CD4-positive, alpha-beta T cell (primary cell): ENCODE measurements around the gene CEP135. TPM values are rescaled to one million over a fixed set of nuclear protein-coding genes. Genes with fewer than 3 reads are reported as not detected.

Experiments
- ATAC-seq: fragments of 200-7000 bp; cut with Tn5 transposase; one replicate; pipeline ENCODE4 v1.10.0; 2022; ENCODE audit warnings: mild to moderate bottlenecking; ENCODE audit not compliant: poor library complexity
- CTCF ChIA-PET: fragments of 350-600 bp; sonication (Branson Sonifier 250); formaldehyde crosslinking; loops from one replicate; lab custom pipeline; 2021; ENCODE audit warnings: antibody characterized with exemption, inconsistent platforms; lab: Charles Lee
- POLR2A ChIA-PET: fragments of 350-600 bp; sonication (Branson Sonifier 250); formaldehyde crosslinking; loops from one replicate; lab custom pipeline; 2021; ENCODE audit warnings: antibody characterized with exemption, inconsistent platforms; lab: Charles Lee
- DNase-seq, 14 experiments: peaks; one replicate each; pipeline ENCODE4 v3.0.0-alpha.2; 2013 to 2020; ENCODE audit warnings: mixed read lengths in 2 of 14
- H3K27ac ChIP-seq, 2 donors: one replicate each; pipeline versions ENCODE4 v1.5.1 to v1.7.0; 2013; ENCODE audit warnings: low read length in 2 of 2, low read depth in 1 of 2, mild to moderate bottlenecking in 1 of 2
- H3K27me3 ChIP-seq, 2 experiments: 1 replicate in 1 of 2; 2 replicates in 1 of 2; pipeline versions ENCODE4 v1.6.1 to v1.7.0; 2013; ENCODE audit warnings: low read length in 2 of 2, control low read depth in 1 of 2, mild to moderate bottlenecking in 1 of 2, moderate library complexity in 1 of 2; ENCODE audit not compliant: insufficient read depth in 2 of 2, control insufficient read depth in 1 of 2
- H3K36me3 ChIP-seq: one replicate; pipeline ENCODE4 v1.6.1; 2013; ENCODE audit warnings: low read length, control low read depth; ENCODE audit not compliant: insufficient read depth
- H3K4me1 ChIP-seq: one replicate; pipeline ENCODE4 v1.6.1; 2013; ENCODE audit warnings: low read length, control low read depth; ENCODE audit not compliant: insufficient read depth
- H3K4me3 ChIP-seq: one replicate; pipeline ENCODE4 v1.5.1; 2013; ENCODE audit warnings: mild to moderate bottlenecking, low read length, moderate library complexity
- H3K9me3 ChIP-seq, 2 experiments: 1 replicate in 1 of 2; 2 replicates in 1 of 2; pipeline versions ENCODE4 v1.6.1 to v1.7.0; 2013; ENCODE audit warnings: low read length in 2 of 2, mild to moderate bottlenecking in 2 of 2, control low read depth in 1 of 2, moderate library complexity in 1 of 2; ENCODE audit not compliant: control insufficient read depth in 1 of 2, insufficient read depth in 1 of 2
- H3K27ac Mint-ChIP-seq: one replicate; pipeline ENCODE4 v1.8.0; 2020; ENCODE audit warnings: mixed read lengths
- H3K27me3 Mint-ChIP-seq: one replicate; pipeline ENCODE4 v1.8.0; 2021; ENCODE audit warnings: mixed read lengths
- H3K36me3 Mint-ChIP-seq: one replicate; pipeline ENCODE4 v1.8.0; 2021; ENCODE audit warnings: low read depth, mixed read lengths
- H3K4me1 Mint-ChIP-seq: one replicate; pipeline ENCODE4 v1.8.0; 2021; ENCODE audit warnings: low read depth, mixed read lengths
- H3K4me3 Mint-ChIP-seq: one replicate; pipeline ENCODE4 v1.8.0; 2020; ENCODE audit warnings: mild to moderate bottlenecking, mixed read lengths
- H3K9me3 Mint-ChIP-seq: one replicate; pipeline ENCODE4 v1.8.0; 2020; ENCODE audit warnings: mixed read lengths
- intact Hi-C, 2 experiments: fragments of 100-400 bp; cut with DNase I in 1 of 2; cut with micrococcal nuclease in 1 of 2; formaldehyde crosslinking; loops; one replicate each; pipeline versions ENCODE4 v1.15.1 to v1.9.0; 2023 to 2025; cut with DNase I, micrococcal nuclease
- total RNA-seq, 174 experiments: library from RNA in 2 of 174; stranded (reverse) in 2 of 174; gene quantifications; one replicate each; pipeline ENCODE4 v1.2.3 and lab custom pipeline; 2021 to 2026
- TF ChIP-seq, protein P1 (sequence below): fragments of 200-600 bp; IDR thresholded peaks from one replicate; pipeline ENCODE4 v1.8.0; 2022; ENCODE audit warnings: antibody characterized with exemption, mild to moderate bottlenecking

The CEP135 gene
- total RNA-seq, 2 experiments from 2014 or later = 19.6 to 21.0 TPM

DNA sequence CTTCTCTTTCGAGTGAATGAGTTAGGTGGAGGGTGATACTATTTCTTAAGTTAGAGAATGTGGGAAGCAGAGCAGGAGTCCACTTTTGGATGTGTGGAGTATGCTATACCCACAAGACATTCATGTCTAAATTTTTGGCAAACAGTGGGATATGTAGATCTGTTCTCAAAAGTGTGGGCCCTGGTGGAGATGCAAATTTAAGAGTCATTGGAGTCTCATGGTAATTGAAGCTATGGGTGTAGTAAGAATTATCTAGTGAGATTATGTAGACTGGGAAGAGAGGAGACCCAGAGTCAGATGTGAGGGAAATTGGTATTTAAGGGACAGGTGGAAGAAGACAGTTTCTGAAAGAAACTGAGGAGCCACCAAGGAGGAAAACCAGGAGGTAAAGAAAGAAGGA is 7.0 kb downstream of the CEP135 start:
- TF ChIP-seq, protein P1, sequence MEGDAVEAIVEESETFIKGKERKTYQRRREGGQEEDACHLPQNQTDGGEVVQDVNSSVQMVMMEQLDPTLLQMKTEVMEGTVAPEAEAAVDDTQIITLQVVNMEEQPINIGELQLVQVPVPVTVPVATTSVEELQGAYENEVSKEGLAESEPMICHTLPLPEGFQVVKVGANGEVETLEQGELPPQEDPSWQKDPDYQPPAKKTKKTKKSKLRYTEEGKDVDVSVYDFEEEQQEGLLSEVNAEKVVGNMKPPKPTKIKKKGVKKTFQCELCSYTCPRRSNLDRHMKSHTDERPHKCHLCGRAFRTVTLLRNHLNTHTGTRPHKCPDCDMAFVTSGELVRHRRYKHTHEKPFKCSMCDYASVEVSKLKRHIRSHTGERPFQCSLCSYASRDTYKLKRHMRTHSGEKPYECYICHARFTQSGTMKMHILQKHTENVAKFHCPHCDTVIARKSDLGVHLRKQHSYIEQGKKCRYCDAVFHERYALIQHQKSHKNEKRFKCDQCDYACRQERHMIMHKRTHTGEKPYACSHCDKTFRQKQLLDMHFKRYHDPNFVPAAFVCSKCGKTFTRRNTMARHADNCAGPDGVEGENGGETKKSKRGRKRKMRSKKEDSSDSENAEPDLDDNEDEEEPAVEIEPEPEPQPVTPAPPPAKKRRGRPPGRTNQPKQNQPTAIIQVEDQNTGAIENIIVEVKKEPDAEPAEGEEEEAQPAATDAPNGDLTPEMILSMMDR = no peak
- CTCF ChIA-PET = interaction anchor here (1.0 kb wide), 1 partner anchor 9 kb away, joined by 3 read pairs; no protein-coding TSS in a partner anchor
- H3K27ac ChIP-seq = no peak overlapping the region
- no peak for DNase-seq
- intact Hi-C loops = loop anchor here in 1 of 2 experiments (10.0 kb wide), 1 partner anchor 1891 kb away; the partner anchor contains the start of gene CHIC2
- no peaks in the 10 kb centered on the region for H3K9me3 Mint-ChIP-seq
- peaks cover 69% of the 10 kb centered on the region for H3K36me3 ChIP-seq
- no peaks in the 10 kb centered on the region for H3K4me1 ChIP-seq
- no peak overlapping the region for H3K4me3 ChIP-seq
- no peak overlapping the region for H3K27ac Mint-ChIP-seq
- peaks cover 77% of the 10 kb centered on the region for H3K36me3 Mint-ChIP-seq
- no peak overlapping the region for H3K4me3 Mint-ChIP-seq
- POLR2A ChIA-PET = interaction anchor here (0.7 kb wide), 1 partner anchor 21 kb away, joined by 4 read pairs; no protein-coding TSS in a partner anchor
- H3K9me3 ChIP-seq = no peaks in the 10 kb centered on the region
- H3K4me1 Mint-ChIP-seq = peaks cover 17% of the 10 kb centered on the region
- H3K27me3 ChIP-seq = no peaks in the 10 kb centered on the region
- H3K27me3 Mint-ChIP-seq = no peaks in the 10 kb centered on the region
- no peak for ATAC-seq

DNA sequence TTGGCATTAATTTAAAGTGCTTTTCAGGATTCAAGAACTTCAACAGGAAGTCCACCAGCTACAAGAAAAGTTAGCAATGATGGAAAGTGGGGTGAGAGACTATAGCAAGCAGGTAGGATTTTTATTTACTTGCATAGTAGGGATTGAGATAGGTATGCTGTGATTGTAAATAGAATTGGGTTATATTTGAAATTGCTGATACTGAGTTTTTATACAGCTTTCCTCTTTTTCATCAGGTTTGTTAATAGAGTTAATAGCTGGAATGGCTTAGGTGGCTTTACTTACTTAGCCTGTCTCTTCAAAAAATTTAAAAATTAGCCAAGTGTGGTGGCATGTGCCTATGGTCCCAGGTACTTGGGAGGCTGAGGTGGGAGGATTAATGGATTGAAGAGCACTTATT is 10.9 kb downstream of the CEP135 start:
- Mint-ChIP-seq H3K36me3 (peaks cover 90% of the 10 kb centered on the region), H3K27ac (peak overlapping the region; percentile 18)
- POLR2A ChIA-PET = interaction anchor here (1.2 to 1.5 kb wide), 2 partner anchors 10 to 12 kb away, joined by 4 to 5 read pairs; partner anchors contain the start of gene CEP135

DNA sequence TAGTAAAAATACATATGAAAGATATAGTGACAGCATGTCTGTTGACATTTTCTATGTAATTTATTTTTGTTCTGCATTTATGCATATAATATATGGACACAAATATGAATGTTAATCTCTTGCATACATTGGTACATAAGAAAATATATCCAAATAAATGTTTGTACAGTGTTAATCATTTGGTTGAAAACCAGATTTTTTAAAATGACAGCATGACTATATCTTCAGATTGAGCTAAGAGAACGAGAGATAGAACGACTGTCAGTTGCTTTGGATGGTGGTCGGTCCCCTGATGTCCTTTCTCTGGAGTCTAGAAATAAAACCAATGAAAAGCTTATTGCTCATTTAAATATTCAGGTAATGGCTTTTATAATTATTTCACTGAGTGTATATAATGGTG is 15.3 kb downstream of the CEP135 start:
- Histone ChIP-seq H3K36me3 (peaks cover 43% of the 10 kb centered on the region), H3K4me1 (no peaks in the 10 kb centered on the region), H3K27ac (no peak overlapping the region), H3K4me3 (no peak overlapping the region), H3K9me3 (no peaks in the 10 kb centered on the region), H3K27me3 (no peaks in the 10 kb centered on the region)
- CTCF ChIA-PET = interaction anchor here (1.0 to 2.4 kb wide), 3 partner anchors 8 to 17 kb away, joined by 3 to 9 read pairs (median 3); partner anchors contain the start of gene CEP135
- Mint-ChIP-seq H3K36me3 (peaks cover 74% of the 10 kb centered on the region), H3K27me3 (no peaks in the 10 kb centered on the region), H3K4me3 (no peak overlapping the region), H3K9me3 (no peaks in the 10 kb centered on the region), H3K4me1 (no peaks in the 10 kb centered on the region), H3K27ac (no peak overlapping the region)
- DNase-seq = no peak
- POLR2A ChIA-PET = no interaction called here
- TF ChIP-seq, protein P1 = no peak
- no peak for ATAC-seq
- intact Hi-C loops = no loop called here

More for the DNA sequence above, 10.9 kb downstream of the CEP135 start:
- no peak overlapping the region for H3K4me3 Mint-ChIP-seq
- no peak for DNase-seq
- H3K27me3 ChIP-seq = no peaks in the 10 kb centered on the region
- H3K9me3 ChIP-seq = no peaks in the 10 kb centered on the region
- CTCF ChIA-PET = no interaction called here
- TF ChIP-seq, protein P1 = no peak
- H3K9me3 Mint-ChIP-seq = no peaks in the 10 kb centered on the region
- H3K36me3 ChIP-seq = peaks cover 58% of the 10 kb centered on the region
- H3K27me3 Mint-ChIP-seq = no peaks in the 10 kb centered on the region
- intact Hi-C loops = loop anchor here in 1 of 2 experiments (10.0 kb wide), 1 partner anchor 1895 kb away; the partner anchor contains the start of gene CHIC2
- no peak for ATAC-seq
- no peaks in the 10 kb centered on the region for H3K4me1 ChIP-seq
- H3K4me1 Mint-ChIP-seq = peaks cover 7% of the 10 kb centered on the region
- H3K4me3 ChIP-seq = no peak overlapping the region
- no peak overlapping the region for H3K27ac ChIP-seq
